Measurements from ENCODE around the gene HIPK2. TPM values are rescaled to one million over a fixed set of nuclear protein-coding genes. Genes with fewer than 3 reads are reported as not detected.

HIPK2 gene
- total RNA-seq, 2 experiments from 2014 or later, result 6.2 to 7.9 TPM

DNA sequence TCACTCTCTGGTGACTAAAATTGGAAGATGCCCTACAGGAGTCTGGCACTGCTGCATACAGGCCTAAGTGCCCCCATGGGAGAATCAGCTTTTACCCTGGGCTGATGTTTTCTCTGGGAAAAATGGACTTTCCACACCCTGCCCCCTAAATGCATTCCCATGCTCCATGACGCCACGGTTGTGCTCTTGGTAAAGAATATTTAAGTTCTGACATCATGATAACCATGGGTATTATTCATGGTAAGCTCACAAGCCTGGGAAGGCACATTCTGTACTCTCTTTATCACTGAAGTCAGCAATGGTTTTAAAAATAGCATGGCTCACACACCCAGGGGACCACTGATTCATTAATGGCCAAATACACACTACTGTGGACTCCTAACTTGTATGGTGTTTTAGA, 43.4 kb downstream of the HIPK2 start:
- no TSS peak for BruUV-seq (replicated peaks)
- peaks cover 44% of the 10 kb centered on the region for H3K4me1 ChIP-seq (ENCODE audit: insufficient read depth, low read length, poor library complexity, severe bottlenecking)

DNA sequence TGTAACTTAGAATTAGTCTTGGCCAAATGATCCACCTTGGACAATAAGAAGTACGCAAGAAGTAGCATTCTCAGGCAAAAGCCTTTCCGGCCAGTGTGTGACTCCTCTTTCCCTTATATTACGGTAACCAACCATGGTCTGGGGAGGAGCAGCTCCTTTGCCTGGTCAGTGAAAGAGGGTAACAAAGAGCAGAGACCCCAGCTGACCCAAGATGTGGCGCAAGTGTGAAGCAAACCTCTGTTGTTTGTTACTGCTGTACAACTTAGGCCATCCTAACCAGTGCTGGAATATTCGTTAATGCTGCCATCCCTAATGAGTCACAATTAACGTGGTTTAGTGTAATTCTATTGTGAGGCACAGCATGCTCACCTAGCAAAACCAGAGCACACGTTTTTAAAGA, 44.0 kb downstream of the HIPK2 start:
- Histone ChIP-seq H3K27ac (ENCODE audit: low read depth, low read length, poor library complexity, severe bottlenecking) (no peak overlapping the region), H3K9me3 (ENCODE audit: low read length) (no peaks in the 10 kb centered on the region), H3K9me2 (ENCODE audit: insufficient read depth, low read length) (no peaks in the 10 kb centered on the region), H3K4me2 (ENCODE audit: low read length) (no peak overlapping the region), H3K79me2 (ENCODE audit: insufficient read depth, low read depth, low read length) (no peaks in the 10 kb centered on the region), H2AFZ (ENCODE audit: low read length) (no peak overlapping the region), H3K4me3 (ENCODE audit: low read depth, low read length, poor library complexity, severe bottlenecking) (no peak overlapping the region), H4K20me1 (ENCODE audit: insufficient read depth, low read length) (no peaks in the 10 kb centered on the region), H3K4me1 (ENCODE audit: insufficient read depth, low read length, poor library complexity, severe bottlenecking) (peaks cover 41% of the 10 kb centered on the region), H3K36me3 (ENCODE audit: insufficient read depth, low read length) (no peaks in the 10 kb centered on the region)
- intact Hi-C loops (cut with micrococcal nuclease; ENCODE audit: unreplicated experiment), result no loop called here
- no peak for TF ChIP-seq EZH2phosphoT487 (IDR thresholded peaks at IDR 0.05; ENCODE audit: borderline replicate concordance, low read depth, low read length)
- CTCF ChIA-PET (ENCODE audit: unreplicated experiment), result no interaction called here
- no peak for DNase-seq (ENCODE audit: low spot score)
- POLR2A ChIA-PET, result no interaction called here
- no TSS peak for BruUV-seq (replicated peaks)

More for the DNA sequence above, 43.4 kb downstream of the HIPK2 start:
- Histone ChIP-seq H4K20me1 (ENCODE audit: insufficient read depth, low read length) (no peaks in the 10 kb centered on the region), H2AFZ (ENCODE audit: low read length) (no peak overlapping the region), H3K9me3 (ENCODE audit: low read length) (no peaks in the 10 kb centered on the region), H3K4me2 (ENCODE audit: low read length) (no peak overlapping the region), H3K36me3 (ENCODE audit: insufficient read depth, low read length) (no peaks in the 10 kb centered on the region), H3K27ac (ENCODE audit: low read depth, low read length, poor library complexity, severe bottlenecking) (no peak overlapping the region), H3K4me3 (ENCODE audit: low read depth, low read length, poor library complexity, severe bottlenecking) (no peak overlapping the region), H3K9me2 (ENCODE audit: insufficient read depth, low read length) (no peaks in the 10 kb centered on the region), H3K79me2 (ENCODE audit: insufficient read depth, low read depth, low read length) (no peaks in the 10 kb centered on the region)
- no peak for DNase-seq (ENCODE audit: low spot score)
- ChIA-PET CTCF (ENCODE audit: unreplicated experiment) (no interaction called here), POLR2A (interaction anchor here (0.5 kb wide), 1 partner anchor 904 kb away, joined by 5 read pairs; no protein-coding TSS in a partner anchor)
- intact Hi-C loops (cut with micrococcal nuclease; ENCODE audit: unreplicated experiment), result no loop called here
- TF ChIP-seq CTCF (conservative IDR thresholded peaks at IDR 0.05; ENCODE audit: low read length), result no peak
- no peak for TF ChIP-seq EZH2phosphoT487 (IDR thresholded peaks at IDR 0.05; ENCODE audit: borderline replicate concordance, low read depth, low read length)

DNA sequence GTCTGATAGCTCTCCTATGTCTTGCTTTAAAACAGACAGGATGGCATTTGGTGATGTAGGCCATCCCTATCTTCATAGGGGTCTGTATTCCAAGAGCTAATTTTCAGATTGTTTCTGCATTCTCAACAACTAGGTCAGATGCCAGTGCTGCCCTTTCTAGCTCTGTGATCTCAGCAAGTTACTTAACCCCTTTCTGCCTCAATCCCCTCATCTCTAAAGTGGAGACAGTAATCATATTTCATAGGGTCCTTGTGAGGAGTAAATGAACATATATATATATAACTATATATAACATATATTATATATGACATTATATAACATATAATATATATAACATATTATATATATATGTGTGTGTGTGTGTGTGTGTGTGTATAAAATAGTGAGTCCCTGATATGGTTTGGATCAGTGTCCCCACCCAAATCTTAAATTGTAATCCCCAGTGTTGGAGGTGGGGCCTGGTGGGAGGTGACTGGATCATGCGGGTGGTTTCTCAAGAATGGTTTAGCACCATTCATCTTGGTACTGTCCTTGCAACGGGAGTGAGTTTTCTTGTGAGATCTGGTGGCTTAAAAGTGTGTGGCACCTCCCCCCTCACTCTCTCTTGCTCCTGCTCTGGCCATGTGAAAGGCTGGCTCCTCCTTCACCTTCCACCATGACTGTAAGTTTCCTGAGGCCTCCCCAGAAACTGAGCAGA, 45.2 kb downstream of the HIPK2 start:
- no peaks in the 10 kb centered on the region for H3K9me3 ChIP-seq (ENCODE audit: low read length)
- BruUV-seq (replicated peaks), result no TSS peak
- CTCF ChIA-PET (ENCODE audit: unreplicated experiment), result no interaction called here
- no peak overlapping the region for H2AFZ ChIP-seq (ENCODE audit: low read length)
- no peak for DNase-seq (ENCODE audit: low spot score)
- H3K27ac ChIP-seq (ENCODE audit: low read depth, low read length, poor library complexity, severe bottlenecking), result no peak overlapping the region
- no peaks in the 10 kb centered on the region for H3K9me2 ChIP-seq (ENCODE audit: insufficient read depth, low read length)
- H3K36me3 ChIP-seq (ENCODE audit: insufficient read depth, low read length), result no peaks in the 10 kb centered on the region
- intact Hi-C loops (cut with micrococcal nuclease; ENCODE audit: unreplicated experiment), result no loop called here
- no peaks in the 10 kb centered on the region for H4K20me1 ChIP-seq (ENCODE audit: insufficient read depth, low read length)
- 0 out of 2 replicates have a peak overlapping the region, but pooled peaks have one; percentile 52 for H3K4me2 ChIP-seq (ENCODE audit: low read length)
- H3K4me1 ChIP-seq (ENCODE audit: insufficient read depth, low read length, poor library complexity, severe bottlenecking), result peaks cover 30% of the 10 kb centered on the region
- POLR2A ChIA-PET, result interaction anchor here (1.7 kb wide), 1 partner anchor 22 kb away, joined by 7 read pairs; no protein-coding TSS in a partner anchor
- no peak overlapping the region for H3K4me3 ChIP-seq (ENCODE audit: low read depth, low read length, poor library complexity, severe bottlenecking)
- TF ChIP-seq CTCF (conservative IDR thresholded peaks at IDR 0.05; ENCODE audit: low read length) (no peak), EZH2phosphoT487 (IDR thresholded peaks at IDR 0.05; ENCODE audit: borderline replicate concordance, low read depth, low read length) (no peak)
- H3K79me2 ChIP-seq (ENCODE audit: insufficient read depth, low read depth, low read length), result no peaks in the 10 kb centered on the region
